Testis (tissue), 2 donors: Measurements from ENCODE around the gene STRIP2.

Experiments used
- POLR2A ChIP-seq: fragments of 450-650 bp; IDR thresholded peaks from one replicate; pipeline ENCODE4 v1.6.1; 2017; ENCODE audit warnings: antibody characterized with exemption, mild to moderate bottlenecking, moderate library complexity
- TF ChIP-seq, protein P1 (sequence below), 3 experiments: fragments of 450-650 bp in 2 of 3; fragments of 200-600 bp in 1 of 3; sonication (generic) in 1 of 3; IDR thresholded peaks; one replicate each; pipeline ENCODE4 v1.5.1; 2016 to 2019; ENCODE audit warnings: antibody characterized with exemption in 3 of 3, mild to moderate bottlenecking in 2 of 3, moderate library complexity in 1 of 3

DNA sequence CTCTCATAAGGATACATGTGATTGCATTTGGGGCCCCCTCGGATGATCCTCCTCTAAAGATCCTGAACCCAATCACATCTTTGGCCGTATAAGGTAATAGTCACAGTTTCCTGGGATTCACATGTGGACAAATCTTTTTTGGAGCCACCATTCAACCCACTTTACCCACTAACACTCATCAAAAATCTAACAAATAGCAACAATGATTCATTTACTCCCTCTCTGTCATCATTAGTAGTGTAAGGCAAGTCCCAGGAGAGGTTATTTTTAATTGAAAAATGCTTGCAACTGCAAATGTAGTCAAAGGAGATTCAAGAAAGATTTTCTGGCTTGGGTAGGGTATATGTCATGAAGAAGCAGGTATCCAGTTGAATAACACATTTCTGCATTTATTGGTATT lies 58.2 kb downstream of the STRIP2 start:
- TF ChIP-seq POLR2A: no peak
- TF ChIP-seq, protein P1, sequence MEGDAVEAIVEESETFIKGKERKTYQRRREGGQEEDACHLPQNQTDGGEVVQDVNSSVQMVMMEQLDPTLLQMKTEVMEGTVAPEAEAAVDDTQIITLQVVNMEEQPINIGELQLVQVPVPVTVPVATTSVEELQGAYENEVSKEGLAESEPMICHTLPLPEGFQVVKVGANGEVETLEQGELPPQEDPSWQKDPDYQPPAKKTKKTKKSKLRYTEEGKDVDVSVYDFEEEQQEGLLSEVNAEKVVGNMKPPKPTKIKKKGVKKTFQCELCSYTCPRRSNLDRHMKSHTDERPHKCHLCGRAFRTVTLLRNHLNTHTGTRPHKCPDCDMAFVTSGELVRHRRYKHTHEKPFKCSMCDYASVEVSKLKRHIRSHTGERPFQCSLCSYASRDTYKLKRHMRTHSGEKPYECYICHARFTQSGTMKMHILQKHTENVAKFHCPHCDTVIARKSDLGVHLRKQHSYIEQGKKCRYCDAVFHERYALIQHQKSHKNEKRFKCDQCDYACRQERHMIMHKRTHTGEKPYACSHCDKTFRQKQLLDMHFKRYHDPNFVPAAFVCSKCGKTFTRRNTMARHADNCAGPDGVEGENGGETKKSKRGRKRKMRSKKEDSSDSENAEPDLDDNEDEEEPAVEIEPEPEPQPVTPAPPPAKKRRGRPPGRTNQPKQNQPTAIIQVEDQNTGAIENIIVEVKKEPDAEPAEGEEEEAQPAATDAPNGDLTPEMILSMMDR (IDR thresholded peaks at IDR 0.05): no peak
